ENCODE data around the gene PLAU.
"Not testable (repeated sequence)": the region's sequence is repeated elsewhere in the genome, so short reads cannot be mapped to it uniquely, and the experiment has no call there.

The PLAU gene

DNA sequence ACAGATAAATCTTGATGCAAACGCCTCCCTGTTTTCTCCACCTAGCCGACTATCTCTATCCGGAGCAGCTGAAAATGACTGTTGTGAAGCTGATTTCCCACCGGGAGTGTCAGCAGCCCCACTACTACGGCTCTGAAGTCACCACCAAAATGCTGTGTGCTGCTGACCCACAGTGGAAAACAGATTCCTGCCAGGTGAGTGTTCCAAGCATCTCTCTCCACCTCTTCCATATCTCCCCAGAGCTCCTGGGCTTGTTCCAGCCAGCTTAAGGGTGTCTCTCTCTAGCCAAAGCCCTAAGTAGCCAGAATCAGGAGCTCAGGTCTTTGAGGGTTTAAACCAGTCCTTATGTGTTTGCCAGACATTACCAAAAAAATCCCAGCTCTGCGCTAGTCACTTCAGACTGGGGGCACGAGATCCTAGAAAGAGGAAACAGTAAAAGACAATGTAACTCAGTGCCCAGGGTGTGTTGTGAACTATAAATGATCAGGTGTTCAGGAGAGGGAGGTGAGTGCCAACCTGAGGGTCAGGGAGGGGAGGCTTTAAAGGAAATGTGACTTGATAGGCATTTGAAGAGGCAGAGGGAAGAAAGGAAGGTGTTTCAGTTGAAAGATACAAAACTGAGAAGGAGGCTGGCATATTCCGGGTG is 4.4 kb downstream of the PLAU start:
- TF ChIP-seq ZNF274 (IDR thresholded peaks at IDR 0.05; ENCODE audit: low read depth, low read length) = no peak
- no peak overlapping the region for H3K4me3 ChIP-seq (ENCODE audit: low read length)

DNA sequence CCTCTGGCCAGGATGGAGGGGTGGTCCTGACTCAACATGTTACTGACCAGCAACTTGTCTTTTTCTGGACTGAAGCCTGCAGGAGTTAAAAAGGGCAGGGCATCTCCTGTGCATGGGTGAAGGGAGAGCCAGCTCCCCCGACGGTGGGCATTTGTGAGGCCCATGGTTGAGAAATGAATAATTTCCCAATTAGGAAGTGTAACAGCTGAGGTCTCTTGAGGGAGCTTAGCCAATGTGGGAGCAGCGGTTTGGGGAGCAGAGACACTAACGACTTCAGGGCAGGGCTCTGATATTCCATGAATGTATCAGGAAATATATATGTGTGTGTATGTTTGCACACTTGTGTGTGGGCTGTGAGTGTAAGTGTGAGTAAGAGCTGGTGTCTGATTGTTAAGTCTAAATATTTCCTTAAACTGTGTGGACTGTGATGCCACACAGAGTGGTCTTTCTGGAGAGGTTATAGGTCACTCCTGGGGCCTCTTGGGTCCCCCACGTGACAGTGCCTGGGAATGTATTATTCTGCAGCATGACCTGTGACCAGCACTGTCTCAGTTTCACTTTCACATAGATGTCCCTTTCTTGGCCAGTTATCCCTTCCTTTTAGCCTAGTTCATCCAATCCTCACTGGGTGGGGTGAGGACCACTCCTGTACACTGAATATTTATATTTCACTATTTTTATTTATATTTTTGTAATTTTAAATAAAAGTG is 6.0 kb downstream of the PLAU start:
- no peak for TF ChIP-seq ZNF274 (IDR thresholded peaks at IDR 0.05; ENCODE audit: low read depth, low read length)

DNA sequence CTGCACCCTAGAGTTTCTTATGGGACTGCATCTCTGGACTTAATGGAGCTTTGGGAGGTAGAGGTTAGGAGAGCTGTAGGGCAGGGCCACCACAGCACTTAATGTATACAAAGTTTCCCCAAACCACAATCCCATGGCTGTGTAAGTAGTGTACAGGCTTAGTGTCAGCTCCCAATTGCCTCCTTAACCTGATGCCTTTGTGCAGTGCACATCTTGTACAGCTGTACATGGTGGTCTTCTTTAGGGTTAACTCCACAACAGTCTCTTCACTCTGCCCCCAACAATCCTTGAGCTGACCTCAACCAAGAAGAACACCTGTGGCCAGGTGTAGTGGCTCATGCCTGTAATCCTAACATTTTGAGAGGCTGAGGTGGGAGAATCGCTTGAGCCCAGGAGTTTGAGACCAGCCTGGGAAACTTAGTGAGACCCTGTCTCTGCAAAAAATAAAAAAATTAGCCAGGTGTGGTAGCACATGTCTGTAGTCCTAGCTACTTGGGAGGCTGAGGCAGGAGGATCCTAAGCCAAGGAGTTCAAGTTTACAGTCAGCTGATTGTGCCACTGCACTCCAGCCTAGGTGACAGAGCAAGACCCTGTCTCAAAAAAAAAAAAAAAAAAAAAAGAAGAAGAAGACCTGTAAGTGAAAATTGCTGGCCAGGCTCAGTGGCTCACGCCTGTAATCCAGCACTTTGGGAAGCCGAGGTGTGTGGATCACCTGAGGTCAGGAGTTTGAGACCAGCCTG is 6.8 kb downstream of the PLAU start:
- no peak overlapping the region for H3K4me3 ChIP-seq (ENCODE audit: low read length)
- no peak for TF ChIP-seq ZNF274 (IDR thresholded peaks at IDR 0.05; ENCODE audit: low read depth, low read length)

More for the DNA sequence above, 6.0 kb downstream of the PLAU start:
- H3K4me3 ChIP-seq (ENCODE audit: low read length) = no peak overlapping the region

GRCh38 chr10:73919481-73919880 is 8.5 kb downstream of the PLAU start:
- H3K4me3 ChIP-seq (ENCODE audit: low read length) = not testable (repeated sequence)

- no peak for TF ChIP-seq ZNF274 (IDR thresholded peaks at IDR 0.05; ENCODE audit: low read depth, low read length)
- H3K4me3 ChIP-seq (ENCODE audit: low read length) = no peak overlapping the region
These were observed 9.2 kb downstream of the PLAU start for GRCh38 chr10:73920089-73920488.

GRCh38 chr10:73922007-73922863 is 11.3 kb downstream of the PLAU start:
- TF ChIP-seq ZNF274 (IDR thresholded peaks at IDR 0.05; ENCODE audit: low read depth, low read length) = no peak
- no peak overlapping the region for H3K4me3 ChIP-seq (ENCODE audit: low read length)

- H3K4me3 ChIP-seq (ENCODE audit: low read length) = no peak overlapping the region
- TF ChIP-seq ZNF274 (IDR thresholded peaks at IDR 0.05; ENCODE audit: low read depth, low read length) = no peak
These were observed 11.9 kb downstream of the PLAU start for GRCh38 chr10:73922864-73923133.

DNA sequence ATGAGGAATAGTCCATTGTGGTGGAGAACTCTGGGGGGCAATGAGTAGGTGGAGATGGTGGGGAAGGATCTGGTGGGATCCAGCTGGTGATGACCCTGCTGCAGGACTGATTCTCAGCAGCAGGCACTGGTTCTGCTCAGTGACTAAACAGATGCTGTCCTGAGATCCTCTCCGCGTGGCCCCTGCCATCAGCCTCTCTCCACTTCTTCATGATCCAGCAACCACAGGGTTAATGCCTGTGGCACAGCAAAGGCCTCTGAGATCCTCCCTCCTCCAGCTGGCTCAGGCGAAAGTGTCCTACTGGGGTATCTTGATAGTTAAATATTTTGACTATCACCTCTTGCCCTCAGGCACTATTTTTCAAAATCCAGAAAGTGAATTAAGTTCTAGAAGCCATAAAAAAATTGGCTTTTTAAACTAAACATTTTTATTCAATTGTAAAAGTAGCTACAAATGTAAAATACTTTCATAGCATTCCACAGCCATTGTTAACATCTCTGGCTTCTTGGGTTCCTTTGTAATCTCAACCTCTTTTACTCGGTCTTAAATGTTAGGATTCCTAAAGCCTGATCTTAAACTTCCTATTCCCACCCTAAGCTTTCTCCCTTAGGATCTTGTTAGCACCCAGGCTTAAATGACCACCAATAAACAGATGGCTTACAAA is 13.1 kb downstream of the PLAU start:
- no peak for TF ChIP-seq ZNF274 (IDR thresholded peaks at IDR 0.05; ENCODE audit: low read depth, low read length)
- no peak overlapping the region for H3K4me3 ChIP-seq (ENCODE audit: low read length)

- H3K4me3 ChIP-seq (ENCODE audit: low read length) = no peak overlapping the region
- no peak for TF ChIP-seq ZNF274 (IDR thresholded peaks at IDR 0.05; ENCODE audit: low read depth, low read length)
These were observed 14.0 kb downstream of the PLAU start for GRCh38 chr10:73924935-73925334.

- no peak for TF ChIP-seq ZNF274 (IDR thresholded peaks at IDR 0.05; ENCODE audit: low read depth, low read length)
- no peak overlapping the region for H3K4me3 ChIP-seq (ENCODE audit: low read length)
These were observed 14.6 kb downstream of the PLAU start for GRCh38 chr10:73925539-73925938.

GRCh38 chr10:73926152-73926764 is 15.3 kb downstream of the PLAU start:
- TF ChIP-seq ZNF274 (IDR thresholded peaks at IDR 0.05; ENCODE audit: low read depth, low read length) = no peak
- no peak overlapping the region for H3K4me3 ChIP-seq (ENCODE audit: low read length)

DNA sequence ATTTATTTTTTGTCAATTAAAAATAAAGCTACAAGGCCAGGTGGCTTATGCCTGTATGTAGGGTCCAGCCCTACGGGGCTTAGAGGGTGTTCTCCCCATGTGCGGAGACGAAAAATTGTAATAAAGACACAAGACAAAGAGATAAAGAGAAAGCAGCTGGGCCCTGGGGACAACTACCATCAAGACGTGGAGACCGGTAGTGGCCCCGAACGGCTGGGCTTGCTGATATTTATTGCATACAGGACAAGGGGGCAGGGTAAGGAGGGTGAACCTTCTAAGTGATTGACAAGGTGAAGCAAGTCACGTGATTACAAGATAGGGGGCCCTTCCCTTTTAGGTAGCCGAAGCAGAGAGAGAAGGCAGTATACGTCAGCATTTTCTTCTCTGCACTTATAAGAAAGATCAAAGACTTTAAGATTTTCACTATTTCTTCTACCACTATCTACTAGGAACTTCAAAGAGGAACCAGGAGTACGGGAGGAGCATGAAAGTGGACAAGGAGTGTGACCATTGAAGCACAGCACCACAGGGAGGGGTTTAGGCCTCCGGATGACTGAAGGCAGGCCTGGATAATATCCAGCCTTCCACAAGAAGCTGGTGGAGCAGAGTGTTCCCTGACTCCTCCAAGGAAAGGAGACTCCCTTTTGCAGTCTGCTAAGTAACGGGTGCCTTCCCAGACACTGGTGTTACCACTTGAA is 19.8 kb downstream of the PLAU start:
- not testable (repeated sequence) for H3K4me3 ChIP-seq (ENCODE audit: low read length)

Data from GM08714 (cell line).